Upper lobe of left lung (tissue), 4 donors: ENCODE results near the gene THAP8.

Experiments
- EP300 ChIP-seq, 4 donors: sonication (generic); formaldehyde crosslinking; IDR thresholded peaks; one replicate each; pipeline ENCODE4 v1.5.1; 2017; ENCODE audit warnings: antibody characterized with exemption in 4 of 4, control low read depth in 2 of 4
- POLR2A ChIP-seq, 4 donors: fragments of 450-650 bp; IDR thresholded peaks; one replicate each; pipeline ENCODE4 v1.5.1; 2016 to 2017; ENCODE audit warnings: antibody characterized with exemption in 4 of 4, mild to moderate bottlenecking in 2 of 4
- POLR2AphosphoS5 ChIP-seq, 2 donors: sonication (generic); formaldehyde crosslinking; IDR thresholded peaks; one replicate each; pipeline ENCODE4 v1.5.1; 2017; ENCODE audit warnings: antibody characterized with exemption in 2 of 2
- TF ChIP-seq, protein P1 (sequence below), 6 experiments: fragments of 450-650 bp in 4 of 6; fragments of 200-600 bp in 2 of 6; sonication (generic) in 2 of 6; IDR thresholded peaks; one replicate each; pipeline ENCODE4 v1.5.1; 2016 to 2019; ENCODE audit warnings: antibody characterized with exemption in 6 of 6

DNA sequence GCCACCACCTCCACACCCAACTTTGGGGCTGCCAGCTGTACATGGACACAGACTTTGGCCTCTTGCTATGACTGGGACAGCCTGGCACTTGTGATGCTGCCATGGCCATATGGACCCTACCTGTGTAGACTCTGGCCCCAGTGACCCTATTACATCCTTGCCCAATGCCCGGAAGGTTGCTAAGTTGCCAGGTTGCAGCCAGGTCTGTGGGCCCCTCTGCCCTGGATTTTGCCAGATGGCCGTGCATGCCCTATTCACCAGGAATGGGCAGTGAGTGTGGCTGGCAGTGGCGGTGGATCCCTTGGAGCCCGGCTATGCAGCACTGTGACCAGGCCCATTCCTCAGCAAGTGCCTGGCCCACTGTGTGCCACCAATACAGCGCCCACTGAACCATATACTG is 68.0 kb downstream of the THAP8 start:
- no peak for TF ChIP-seq POLR2AphosphoS5 (IDR thresholded peaks at IDR 0.05)
- TF ChIP-seq, protein P1, sequence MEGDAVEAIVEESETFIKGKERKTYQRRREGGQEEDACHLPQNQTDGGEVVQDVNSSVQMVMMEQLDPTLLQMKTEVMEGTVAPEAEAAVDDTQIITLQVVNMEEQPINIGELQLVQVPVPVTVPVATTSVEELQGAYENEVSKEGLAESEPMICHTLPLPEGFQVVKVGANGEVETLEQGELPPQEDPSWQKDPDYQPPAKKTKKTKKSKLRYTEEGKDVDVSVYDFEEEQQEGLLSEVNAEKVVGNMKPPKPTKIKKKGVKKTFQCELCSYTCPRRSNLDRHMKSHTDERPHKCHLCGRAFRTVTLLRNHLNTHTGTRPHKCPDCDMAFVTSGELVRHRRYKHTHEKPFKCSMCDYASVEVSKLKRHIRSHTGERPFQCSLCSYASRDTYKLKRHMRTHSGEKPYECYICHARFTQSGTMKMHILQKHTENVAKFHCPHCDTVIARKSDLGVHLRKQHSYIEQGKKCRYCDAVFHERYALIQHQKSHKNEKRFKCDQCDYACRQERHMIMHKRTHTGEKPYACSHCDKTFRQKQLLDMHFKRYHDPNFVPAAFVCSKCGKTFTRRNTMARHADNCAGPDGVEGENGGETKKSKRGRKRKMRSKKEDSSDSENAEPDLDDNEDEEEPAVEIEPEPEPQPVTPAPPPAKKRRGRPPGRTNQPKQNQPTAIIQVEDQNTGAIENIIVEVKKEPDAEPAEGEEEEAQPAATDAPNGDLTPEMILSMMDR (IDR thresholded peaks at IDR 0.05), result no peak
- TF ChIP-seq POLR2A (IDR thresholded peaks at IDR 0.05), result no peak
- no peak for TF ChIP-seq EP300 (IDR thresholded peaks at IDR 0.05)
